H1 (cell line): Measurements from ENCODE around the gene CRBN.

Source experiments
- BRCA1 ChIP-seq: IDR thresholded peaks from 2 replicates; pipeline ENCODE4 v1.6.1; 2012; ENCODE audit warnings: low read depth, low read length, improper control_type of control experiment
- CEBPB ChIP-seq: IDR thresholded peaks from 2 replicates; pipeline ENCODE4 v1.6.1; 2012; ENCODE audit warnings: low read depth, low read length
- EGR1 ChIP-seq: IDR thresholded peaks from 2 replicates; pipeline ENCODE4 v1.6.1; 2011; ENCODE audit warnings: low read depth, low read length, borderline replicate concordance
- GABPA ChIP-seq: IDR thresholded peaks from 2 replicates; pipeline ENCODE4 v1.6.1; 2011; ENCODE audit warnings: mild to moderate bottlenecking, low read length, moderate library complexity, borderline replicate concordance; ENCODE audit not compliant: insufficient read depth
- HDAC2 ChIP-seq, 2 experiments: fragments of 300-600 bp in 1 of 2; sonication (generic) in 1 of 2; IDR thresholded peaks; 2 replicates each; pipeline ENCODE4 v1.6.1; 2011 to 2012; ENCODE audit warnings: low read depth in 2 of 2, low read length in 2 of 2, mild to moderate bottlenecking in 2 of 2, moderate library complexity in 2 of 2, borderline replicate concordance in 1 of 2, inconsistent platforms in 1 of 2
- JUND ChIP-seq: IDR thresholded peaks from 2 replicates; pipeline ENCODE4 v1.6.1; 2011; ENCODE audit warnings: mild to moderate bottlenecking, improper control_type of control experiment, low read length
- POLR2AphosphoS5 ChIP-seq: IDR thresholded peaks from 2 replicates; pipeline ENCODE4 v1.6.1; 2011; ENCODE audit warnings: low read depth, low read length
- YY1 ChIP-seq: IDR thresholded peaks from 2 replicates; pipeline ENCODE4 v1.6.1; 2011; ENCODE audit warnings: low read depth, mild to moderate bottlenecking, low read length
- TF ChIP-seq, protein P1 (sequence below), 3 experiments: IDR thresholded peaks; 1 replicate in 2 of 3; 2 replicates in 1 of 3; pipeline versions ENCODE4 v1.5.1 to v1.6.1; 2011; ENCODE audit warnings: low read length in 3 of 3, mild to moderate bottlenecking in 3 of 3, inconsistent platforms in 2 of 3, low read depth in 1 of 3, moderate library complexity in 1 of 3; ENCODE audit not compliant: insufficient read depth in 1 of 3; ENCODE audit errors: control extremely low read depth in 1 of 3

DNA sequence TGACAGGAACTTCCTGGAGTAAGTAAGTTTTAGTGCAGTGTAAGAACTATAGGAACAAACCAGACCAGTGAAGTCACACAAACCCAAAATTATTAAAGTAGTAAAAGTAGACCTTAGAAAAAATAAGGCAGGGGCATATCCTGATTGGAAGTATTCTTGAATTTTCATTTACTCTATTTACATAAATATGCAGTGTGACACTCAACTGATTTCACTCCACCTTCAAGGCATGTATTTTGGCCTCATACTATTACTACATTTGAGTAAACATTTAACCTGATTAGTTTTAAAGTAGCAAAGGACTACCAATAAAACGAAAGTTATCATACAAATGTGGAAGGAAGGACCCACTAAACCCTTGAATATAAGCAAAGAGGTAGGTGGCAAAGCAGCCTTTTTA, 29.9 kb downstream of the CRBN start:
- TF ChIP-seq GABPA (no peak), BRCA1 (no peak), YY1 (no peak), POLR2AphosphoS5 (no peak), CEBPB (no peak), JUND (no peak), HDAC2 (IDR thresholded peaks at IDR 0.05; ENCODE audit: borderline replicate concordance in 1 of 2, low read depth in 2 of 2, low read length in 2 of 2) (no peak), EGR1 (no peak)
- TF ChIP-seq, protein P1, sequence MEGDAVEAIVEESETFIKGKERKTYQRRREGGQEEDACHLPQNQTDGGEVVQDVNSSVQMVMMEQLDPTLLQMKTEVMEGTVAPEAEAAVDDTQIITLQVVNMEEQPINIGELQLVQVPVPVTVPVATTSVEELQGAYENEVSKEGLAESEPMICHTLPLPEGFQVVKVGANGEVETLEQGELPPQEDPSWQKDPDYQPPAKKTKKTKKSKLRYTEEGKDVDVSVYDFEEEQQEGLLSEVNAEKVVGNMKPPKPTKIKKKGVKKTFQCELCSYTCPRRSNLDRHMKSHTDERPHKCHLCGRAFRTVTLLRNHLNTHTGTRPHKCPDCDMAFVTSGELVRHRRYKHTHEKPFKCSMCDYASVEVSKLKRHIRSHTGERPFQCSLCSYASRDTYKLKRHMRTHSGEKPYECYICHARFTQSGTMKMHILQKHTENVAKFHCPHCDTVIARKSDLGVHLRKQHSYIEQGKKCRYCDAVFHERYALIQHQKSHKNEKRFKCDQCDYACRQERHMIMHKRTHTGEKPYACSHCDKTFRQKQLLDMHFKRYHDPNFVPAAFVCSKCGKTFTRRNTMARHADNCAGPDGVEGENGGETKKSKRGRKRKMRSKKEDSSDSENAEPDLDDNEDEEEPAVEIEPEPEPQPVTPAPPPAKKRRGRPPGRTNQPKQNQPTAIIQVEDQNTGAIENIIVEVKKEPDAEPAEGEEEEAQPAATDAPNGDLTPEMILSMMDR (IDR thresholded peaks at IDR 0.05; ENCODE audit: control extremely low read depth in 1 of 3, insufficient read depth in 1 of 3, low read depth in 1 of 3, low read length in 3 of 3), result no peak
